Stromal cell of bone marrow (primary cell): ENCODE measurements around the gene GNG7.
"Not testable (repeated sequence)": the region's sequence is repeated elsewhere in the genome, so short reads cannot be mapped to it uniquely, and the experiment has no call there.

Source experiments
- DNase-seq: peaks from one replicate; pipeline ENCODE4 v3.0.0-alpha.2; 2012; ENCODE audit warnings: low read depth

GNG7 gene

DNA sequence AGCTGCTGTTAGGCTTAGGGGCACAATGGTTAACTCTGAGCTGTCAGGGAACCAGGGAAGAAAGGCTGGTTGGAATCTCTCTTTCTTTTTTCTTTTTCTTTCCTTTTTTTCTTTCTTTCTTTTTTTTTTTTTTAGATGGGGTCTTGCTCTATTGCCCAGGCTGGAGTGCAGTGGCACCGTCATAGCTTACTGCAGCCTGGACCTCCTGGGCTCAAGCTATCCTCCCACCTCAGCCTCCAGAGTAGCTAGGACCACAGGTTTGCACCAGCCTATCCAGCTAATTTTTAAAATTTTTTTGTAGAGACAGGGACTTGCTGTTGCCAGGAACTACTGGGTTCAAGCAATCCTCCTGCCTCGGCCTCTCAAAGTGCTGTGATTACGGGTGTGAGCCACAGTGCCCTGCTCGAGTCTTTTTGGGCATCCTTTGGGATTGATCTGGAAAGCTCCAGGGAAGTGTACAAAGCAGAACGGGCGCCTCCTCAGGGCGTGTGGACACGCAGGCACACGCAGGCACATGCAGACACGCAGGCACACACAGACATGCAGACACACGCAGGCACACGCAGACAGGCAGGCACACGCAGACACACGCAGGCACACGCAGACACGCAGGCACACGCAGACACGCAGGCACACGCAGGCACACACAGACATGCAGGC, 127.4 kb downstream of the GNG7 start:
- no peak for DNase-seq

GRCh38 chr19:2574478-2574931, 128.0 kb downstream of the GNG7 start:
- DNase-seq = no peak

DNA sequence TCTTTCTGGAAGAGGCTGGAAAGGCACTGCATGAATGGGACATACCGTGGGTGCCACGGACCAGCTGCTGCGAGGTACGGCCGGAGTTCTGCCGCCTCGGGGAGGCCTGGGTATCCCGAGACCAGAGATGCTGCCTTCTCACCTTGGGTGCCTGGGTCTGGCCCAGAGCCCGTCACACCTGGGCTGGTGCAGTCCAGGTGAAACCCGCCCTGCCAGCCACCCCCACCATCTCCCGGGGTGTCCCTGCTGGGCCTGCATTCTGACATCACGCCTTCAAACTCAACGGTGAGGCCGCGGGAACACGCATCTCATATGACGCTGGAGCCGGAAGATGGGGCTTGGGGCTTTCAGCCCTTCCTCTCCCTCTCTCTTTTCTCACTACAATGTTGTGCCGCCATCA, 128.6 kb downstream of the GNG7 start:
- DNase-seq = no peak

DNA sequence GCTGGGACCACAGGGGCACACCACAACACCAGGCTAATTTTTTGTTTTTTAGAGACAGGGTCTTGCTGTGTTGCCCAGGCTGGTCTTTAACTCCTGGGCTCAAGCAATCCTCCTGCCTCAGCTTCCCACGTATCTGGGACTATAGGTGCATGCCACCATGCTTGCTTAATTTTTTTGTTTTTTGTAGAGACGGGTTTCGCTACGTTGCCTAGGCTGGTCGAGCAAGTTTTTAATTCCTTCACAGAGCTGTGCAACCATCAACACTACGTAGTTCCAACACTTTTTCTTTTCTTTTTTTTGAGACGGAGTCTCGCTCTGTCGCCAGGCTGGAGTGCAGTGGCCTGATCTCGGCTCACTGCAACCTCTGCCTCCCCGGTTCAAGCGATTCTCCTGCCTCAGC, 130.3 kb downstream of the GNG7 start:
- DNase-seq = not testable (repeated sequence)

- no peak for DNase-seq
These were observed 132.7 kb downstream of the GNG7 start for GRCh38 chr19:2569596-2570465.

DNA sequence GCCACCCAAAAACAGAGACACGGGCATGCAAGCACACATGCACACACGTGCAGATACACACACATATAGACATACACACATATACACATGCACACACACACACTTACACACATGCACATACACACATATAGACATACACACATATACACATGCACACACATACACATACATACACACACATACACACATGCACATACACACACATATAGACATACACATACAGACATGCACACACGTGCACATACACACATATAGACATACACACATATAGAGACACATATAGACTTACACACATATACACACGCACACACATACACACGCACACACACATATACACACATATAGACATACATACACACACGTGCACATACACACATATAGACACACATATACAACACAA, 134.5 kb downstream of the GNG7 start:
- no peak for DNase-seq

DNA sequence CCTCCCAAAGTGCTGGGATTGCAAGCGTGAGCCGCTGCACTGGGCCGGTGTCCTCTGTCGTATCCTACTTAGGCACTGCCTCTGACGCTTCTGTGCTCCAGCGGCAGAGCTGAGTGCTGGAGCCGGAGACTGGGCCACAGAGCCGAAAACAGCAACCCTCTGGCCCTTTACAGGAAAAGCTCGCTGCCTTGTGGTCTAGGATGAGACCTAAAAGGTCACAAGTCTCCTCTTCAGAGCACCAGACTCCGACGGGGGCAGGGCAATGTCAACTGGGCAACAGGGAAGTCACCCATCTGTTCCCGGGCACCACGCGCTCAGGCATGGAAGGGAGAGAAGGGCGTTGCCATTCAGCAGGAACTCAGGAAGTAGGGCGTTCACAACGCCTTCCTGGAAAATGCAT, 134.9 kb downstream of the GNG7 start:
- DNase-seq = no peak

DNA sequence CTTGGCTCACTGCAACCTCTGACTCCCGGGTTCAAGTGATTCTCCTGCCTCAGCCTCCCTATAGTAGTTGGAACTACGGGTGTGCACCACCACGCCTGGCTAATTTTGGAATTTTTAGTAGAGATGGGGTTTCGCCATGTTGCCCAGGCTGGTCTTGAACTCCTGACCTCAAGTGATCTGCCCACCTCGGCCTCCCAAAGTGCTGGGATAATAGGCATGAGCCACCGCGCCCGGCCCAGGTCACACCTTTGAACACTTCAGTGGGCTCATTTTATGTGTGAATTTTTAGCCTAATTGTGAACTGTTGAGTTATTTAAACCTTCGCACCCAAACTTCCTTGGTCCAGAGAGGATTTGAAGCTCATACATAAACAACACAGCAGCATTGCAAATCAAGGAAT, 138.9 kb downstream of the GNG7 start:
- DNase-seq = not testable (repeated sequence)

- DNase-seq = no peak
These were observed 140.6 kb downstream of the GNG7 start for GRCh38 chr19:2561895-2562294.

DNA sequence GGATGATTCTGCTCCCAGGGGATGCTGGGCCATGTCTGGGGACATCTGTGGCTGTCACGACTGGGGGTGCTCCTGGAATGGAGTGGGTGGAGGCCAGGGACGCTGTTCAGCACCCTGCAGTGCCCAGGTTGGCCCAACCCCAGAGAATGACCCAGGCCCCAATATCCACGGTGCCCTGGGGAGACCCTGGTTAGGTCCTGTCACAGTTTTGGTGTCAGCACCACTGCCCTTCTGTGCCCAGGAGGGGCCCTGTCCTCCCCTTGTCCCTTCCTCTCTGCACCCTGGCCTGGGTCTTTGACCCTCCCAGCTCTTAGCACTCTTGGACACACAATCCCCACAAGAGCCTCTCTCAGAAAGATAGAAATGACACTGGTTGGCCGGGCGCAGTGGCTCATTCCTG, 141.3 kb downstream of the GNG7 start:
- no peak for DNase-seq

DNA sequence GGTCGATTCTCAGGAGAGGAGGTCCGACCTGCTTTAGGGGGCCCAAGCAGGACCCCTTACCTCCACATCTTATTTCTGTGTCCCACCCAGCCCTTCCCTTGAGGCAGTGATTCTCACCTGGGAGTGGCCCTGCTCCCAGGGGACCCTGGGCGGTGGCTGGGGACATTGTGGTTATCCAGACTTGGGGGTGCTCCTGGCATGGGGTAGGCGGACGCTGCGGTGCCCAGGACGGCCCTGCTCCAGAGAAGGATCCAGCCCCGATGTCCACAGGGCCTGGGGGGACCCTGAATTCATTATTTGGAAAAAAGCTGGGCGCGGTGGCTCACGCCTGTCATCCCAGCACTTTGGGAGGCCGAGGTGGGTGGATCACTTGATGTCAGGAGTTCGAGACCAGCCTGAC, 142.1 kb downstream of the GNG7 start:
- DNase-seq = no peak

DNA sequence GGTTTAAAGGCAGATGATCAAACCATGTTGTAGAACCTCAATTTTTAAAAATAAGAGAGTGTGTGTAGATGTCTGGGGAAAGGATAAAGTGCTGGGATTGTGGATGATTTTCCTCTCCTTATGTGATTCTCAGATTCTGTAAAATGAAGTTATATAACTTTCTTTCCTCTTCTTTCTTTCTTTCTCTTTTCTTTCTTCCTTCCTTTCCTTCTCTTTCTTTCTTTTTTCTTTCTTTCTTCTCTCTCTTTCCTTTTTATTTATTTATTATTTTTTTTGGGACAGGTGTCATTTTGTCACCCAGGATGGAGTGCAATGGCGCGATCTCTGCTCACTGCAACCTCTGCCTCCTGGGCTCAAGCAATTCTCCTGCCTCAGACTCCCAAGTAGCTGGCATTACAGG, 144.0 kb downstream of the GNG7 start:
- no peak for DNase-seq

DNA sequence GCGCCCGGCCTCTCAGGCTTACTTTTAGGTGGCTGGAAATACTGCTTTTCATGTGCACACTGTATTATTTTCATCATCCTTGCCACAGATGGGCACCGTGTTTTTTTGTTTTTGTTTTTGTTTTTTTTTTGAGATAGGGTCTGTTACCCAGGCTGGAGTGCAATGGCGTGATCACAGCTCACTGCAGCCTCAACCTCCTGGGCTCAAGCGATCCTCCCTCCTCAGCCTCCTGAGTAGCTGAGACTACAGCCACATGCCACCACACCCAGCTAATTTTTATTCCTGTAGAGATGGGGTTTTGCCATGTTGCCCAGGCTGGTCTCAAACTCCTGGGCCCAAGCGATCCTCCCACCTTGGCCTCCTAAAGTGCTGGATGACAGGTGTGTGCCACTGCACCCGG, 144.4 kb downstream of the GNG7 start:
- DNase-seq = not testable (repeated sequence)

GRCh38 chr19:2557093-2557440, 145.4 kb downstream of the GNG7 start:
- no peak for DNase-seq

DNA sequence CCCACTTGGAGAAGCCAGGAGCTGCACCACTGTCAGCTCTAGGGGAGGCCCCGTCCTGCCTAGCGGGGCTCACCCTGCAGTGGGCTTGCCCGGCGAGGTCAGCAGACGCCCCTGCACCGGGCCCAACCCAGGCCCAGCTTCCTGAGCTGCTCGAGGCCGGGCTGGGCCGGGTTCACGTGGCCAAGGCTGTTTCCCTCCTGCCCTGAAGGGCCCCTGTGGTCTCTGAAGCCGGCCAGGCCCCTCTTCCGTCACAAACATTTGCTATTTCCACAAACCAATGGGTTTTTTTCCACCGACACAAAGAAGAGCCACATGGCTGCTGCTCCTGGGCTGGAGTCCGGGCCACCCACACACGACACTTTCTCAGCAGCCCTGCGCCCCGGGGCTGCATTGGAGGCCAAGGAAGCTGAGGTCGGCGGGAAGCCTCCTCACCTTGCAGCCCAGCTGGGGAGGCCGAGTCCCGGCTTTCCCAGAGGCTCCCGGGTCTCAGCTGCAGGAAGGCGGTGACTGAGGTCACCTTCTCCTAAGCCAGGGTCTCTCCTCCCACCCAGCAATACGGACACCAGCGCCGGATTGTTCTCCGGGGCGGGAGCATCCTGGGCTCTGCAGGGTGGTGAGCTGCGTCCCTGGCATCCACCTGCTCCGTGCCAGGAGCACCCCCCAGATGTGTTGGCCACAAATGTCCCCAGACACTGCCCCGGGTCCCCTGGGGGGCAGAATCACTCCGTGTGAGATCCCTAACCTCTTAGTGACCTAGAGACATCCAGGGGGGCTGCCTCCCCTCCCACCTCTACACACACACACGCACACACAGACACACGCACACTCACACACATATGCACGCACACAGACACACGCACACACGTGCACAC, 146.0 kb downstream of the GNG7 start:
- no peak for DNase-seq

GRCh38 chr19:2555422-2556220, 146.9 kb downstream of the GNG7 start:
- no peak for DNase-seq

- no peak for DNase-seq
These were observed 147.6 kb downstream of the GNG7 start for GRCh38 chr19:2554856-2555255.

- no peak for DNase-seq
These were observed 149.0 kb downstream of the GNG7 start for GRCh38 chr19:2553510-2553909.

GRCh38 chr19:2552859-2553258, 149.6 kb downstream of the GNG7 start:
- DNase-seq = no peak

- no peak for DNase-seq
These were observed 150.7 kb downstream of the GNG7 start for GRCh38 chr19:2551864-2552185.

DNA sequence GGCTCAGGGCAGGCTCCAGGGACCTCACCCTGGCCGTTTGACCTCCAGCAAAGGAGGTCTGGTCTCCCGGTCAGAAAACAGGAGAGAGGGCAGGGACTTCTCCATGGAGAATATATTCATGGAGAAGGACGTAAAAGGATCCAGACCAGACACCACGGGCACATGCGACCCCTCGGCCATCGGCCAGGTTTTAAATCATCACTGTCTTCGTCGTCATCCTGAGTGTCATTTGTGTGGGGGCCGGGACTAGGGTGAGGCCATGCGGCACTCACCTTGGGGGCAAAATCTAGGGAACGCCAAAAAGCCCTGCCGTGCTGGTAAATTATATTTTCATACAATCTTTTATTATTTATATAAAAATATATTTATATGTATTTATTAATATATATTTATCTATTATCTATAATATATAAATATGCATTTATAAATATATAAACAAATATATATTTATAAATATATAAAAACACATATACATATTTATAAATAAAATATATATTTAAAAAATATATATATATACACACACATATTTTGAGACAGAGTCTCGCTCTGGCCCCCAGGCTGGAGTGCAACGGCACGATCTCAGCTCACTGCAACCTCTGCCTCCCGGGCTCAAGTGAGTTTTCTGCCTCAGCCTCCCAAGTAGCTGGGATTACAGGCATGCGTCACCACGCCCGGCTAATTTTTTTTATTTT, 151.2 kb downstream of the GNG7 start:
- no peak for DNase-seq
